ENCODE measurements around the gene PDZK1IP1.

PDZK1IP1 gene

DNA sequence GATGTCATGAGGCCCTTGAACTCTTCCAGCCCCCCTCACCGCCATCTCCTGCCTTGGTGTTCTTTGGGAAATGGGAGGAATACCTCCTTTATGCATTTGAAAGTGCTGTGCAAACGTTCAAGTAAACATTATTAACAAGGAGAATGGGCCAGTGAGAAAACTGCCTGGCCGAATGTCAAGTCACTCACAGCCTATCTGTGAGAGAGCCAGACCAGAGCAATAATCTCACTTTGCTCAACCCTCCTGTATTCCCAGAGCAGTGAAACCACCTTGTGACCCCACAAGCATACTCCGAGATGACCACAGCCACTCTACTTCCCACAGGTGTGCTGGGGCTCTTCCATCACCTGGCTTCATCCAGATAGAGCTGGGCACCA is 37.0 kb upstream of the PDZK1IP1 start:
- Histone ChIP-seq H3K36me3 (ENCODE audit: insufficient read depth, low read length) (no peaks in the 10 kb centered on the region), H3K4me3 (ENCODE audit: low read length, poor library complexity, severe bottlenecking) (no peak overlapping the region), H4K20me1 (ENCODE audit: insufficient read depth, low read length, poor library complexity, severe bottlenecking) (no peaks in the 10 kb centered on the region), H3K9me3 (ENCODE audit: insufficient read depth, low read depth, low read length) (no peaks in the 10 kb centered on the region), H3K27me3 (ENCODE audit: insufficient read depth, low read length, poor library complexity, severe bottlenecking) (no peaks in the 10 kb centered on the region), H3K4me2 (ENCODE audit: low read depth, low read length, poor library complexity, severe bottlenecking) (no peak overlapping the region), H3K4me1 (ENCODE audit: insufficient read depth, low read length, poor library complexity, severe bottlenecking) (no peaks in the 10 kb centered on the region), H3K9me2 (replicated peaks; ENCODE audit: low read depth, low read length) (no peaks in the 10 kb centered on the region), H3K79me2 (ENCODE audit: insufficient read depth, low read length) (no peaks in the 10 kb centered on the region), H2AFZ (ENCODE audit: low read length) (no peak overlapping the region), H3F3A (ENCODE audit: low read depth) (no peaks in the 10 kb centered on the region), H3K9ac (ENCODE audit: low read depth, low read length, poor library complexity, severe bottlenecking) (no peak overlapping the region)
- no peak for TF ChIP-seq EZH2phosphoT487 (IDR thresholded peaks at IDR 0.05; ENCODE audit: borderline replicate concordance)
- TF ChIP-seq, protein P1, sequence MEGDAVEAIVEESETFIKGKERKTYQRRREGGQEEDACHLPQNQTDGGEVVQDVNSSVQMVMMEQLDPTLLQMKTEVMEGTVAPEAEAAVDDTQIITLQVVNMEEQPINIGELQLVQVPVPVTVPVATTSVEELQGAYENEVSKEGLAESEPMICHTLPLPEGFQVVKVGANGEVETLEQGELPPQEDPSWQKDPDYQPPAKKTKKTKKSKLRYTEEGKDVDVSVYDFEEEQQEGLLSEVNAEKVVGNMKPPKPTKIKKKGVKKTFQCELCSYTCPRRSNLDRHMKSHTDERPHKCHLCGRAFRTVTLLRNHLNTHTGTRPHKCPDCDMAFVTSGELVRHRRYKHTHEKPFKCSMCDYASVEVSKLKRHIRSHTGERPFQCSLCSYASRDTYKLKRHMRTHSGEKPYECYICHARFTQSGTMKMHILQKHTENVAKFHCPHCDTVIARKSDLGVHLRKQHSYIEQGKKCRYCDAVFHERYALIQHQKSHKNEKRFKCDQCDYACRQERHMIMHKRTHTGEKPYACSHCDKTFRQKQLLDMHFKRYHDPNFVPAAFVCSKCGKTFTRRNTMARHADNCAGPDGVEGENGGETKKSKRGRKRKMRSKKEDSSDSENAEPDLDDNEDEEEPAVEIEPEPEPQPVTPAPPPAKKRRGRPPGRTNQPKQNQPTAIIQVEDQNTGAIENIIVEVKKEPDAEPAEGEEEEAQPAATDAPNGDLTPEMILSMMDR (conservative IDR thresholded peaks at IDR 0.05; ENCODE audit: low read length): no peak

DNA sequence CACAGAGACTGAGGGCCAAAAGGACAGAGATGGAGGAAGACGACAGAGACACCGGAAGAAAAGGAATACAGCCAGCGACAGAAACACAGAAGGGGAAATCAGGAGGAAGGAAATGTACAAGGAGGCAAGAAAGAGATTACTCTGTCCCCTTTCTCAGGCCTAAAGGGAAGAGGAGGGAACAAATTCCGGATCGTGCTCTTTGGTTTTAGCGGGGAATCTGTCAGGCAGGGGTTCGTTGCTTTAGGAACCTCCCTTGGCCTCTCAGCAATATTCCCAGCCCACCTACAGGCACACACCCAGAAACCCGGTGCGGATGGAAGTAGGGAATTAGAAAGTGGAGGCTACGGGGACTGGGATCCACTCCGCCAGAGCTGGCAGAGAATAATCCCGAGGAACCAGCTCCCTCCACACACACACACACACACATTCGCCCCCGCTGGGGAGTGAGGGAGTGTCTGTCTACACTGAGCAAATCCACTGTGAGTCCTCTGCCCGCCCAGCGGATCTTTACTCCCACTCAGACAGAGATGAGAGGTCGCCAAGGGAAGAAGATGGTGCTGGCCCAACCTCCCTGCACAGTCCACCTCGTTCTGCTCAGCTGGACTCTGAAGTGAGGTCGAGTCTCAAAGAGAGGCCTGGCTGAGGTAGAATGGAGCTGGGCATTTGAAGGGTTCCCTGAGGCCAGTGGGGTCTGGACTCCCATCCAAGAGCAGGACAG is 36.4 kb upstream of the PDZK1IP1 start:
- H3K4me3 ChIP-seq (ENCODE audit: low read length, poor library complexity, severe bottlenecking): no peak overlapping the region
- H3K79me2 ChIP-seq (ENCODE audit: insufficient read depth, low read length): no peaks in the 10 kb centered on the region
- no peak overlapping the region for H3K9ac ChIP-seq (ENCODE audit: low read depth, low read length, poor library complexity, severe bottlenecking)
- H3K27me3 ChIP-seq (ENCODE audit: insufficient read depth, low read length, poor library complexity, severe bottlenecking): no peaks in the 10 kb centered on the region
- no peaks in the 10 kb centered on the region for H3F3A ChIP-seq (ENCODE audit: low read depth)
- no peak overlapping the region for H3K4me2 ChIP-seq (ENCODE audit: low read depth, low read length, poor library complexity, severe bottlenecking)
- H3K36me3 ChIP-seq (ENCODE audit: insufficient read depth, low read length): no peaks in the 10 kb centered on the region
- H2AFZ ChIP-seq (ENCODE audit: low read length): no peak overlapping the region
- no peaks in the 10 kb centered on the region for H4K20me1 ChIP-seq (ENCODE audit: insufficient read depth, low read length, poor library complexity, severe bottlenecking)
- no peaks in the 10 kb centered on the region for H3K4me1 ChIP-seq (ENCODE audit: insufficient read depth, low read length, poor library complexity, severe bottlenecking)
- TF ChIP-seq, protein P1 (conservative IDR thresholded peaks at IDR 0.05; ENCODE audit: low read length): no peak
- no peak for TF ChIP-seq EZH2phosphoT487 (IDR thresholded peaks at IDR 0.05; ENCODE audit: borderline replicate concordance)
- no peaks in the 10 kb centered on the region for H3K9me2 ChIP-seq (replicated peaks; ENCODE audit: low read depth, low read length)
- no peaks in the 10 kb centered on the region for H3K9me3 ChIP-seq (ENCODE audit: insufficient read depth, low read depth, low read length)

DNA sequence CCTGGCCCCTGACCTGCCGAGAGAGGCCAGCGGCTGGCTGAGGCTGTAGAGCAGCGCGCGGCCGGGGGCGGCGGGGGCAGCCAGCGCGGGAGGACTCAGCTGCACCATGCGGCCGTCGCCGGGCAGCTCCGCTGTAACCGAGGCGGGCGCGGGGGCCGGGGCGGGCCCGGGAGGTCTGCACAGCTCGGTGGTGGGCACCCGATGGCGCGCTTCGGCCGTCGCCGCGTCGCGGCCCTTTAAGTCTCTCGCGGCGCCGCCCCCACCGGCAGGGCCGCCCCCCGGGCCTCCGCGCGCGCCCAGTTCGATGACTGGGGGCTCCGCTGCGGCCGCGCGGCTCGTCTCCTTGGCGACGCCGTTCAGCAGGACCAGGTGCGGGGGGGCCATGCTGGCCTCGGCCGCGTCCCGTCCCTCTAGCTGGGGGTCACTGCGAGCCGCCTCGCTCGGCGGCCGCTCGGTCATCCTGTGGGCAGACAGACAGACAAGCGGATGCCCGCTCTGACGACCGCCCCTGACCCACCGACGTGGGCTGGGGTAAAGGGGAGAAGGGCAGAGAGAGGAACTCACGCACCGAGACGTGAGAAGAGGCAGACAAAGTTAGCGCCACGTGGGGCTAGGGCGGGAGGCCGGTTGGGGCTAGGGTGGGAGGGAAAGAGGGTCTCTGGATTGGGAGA is 35.7 kb upstream of the PDZK1IP1 start:
- Histone ChIP-seq H3K9me2 (replicated peaks; ENCODE audit: low read depth, low read length) (no peaks in the 10 kb centered on the region), H3K4me1 (ENCODE audit: insufficient read depth, low read length, poor library complexity, severe bottlenecking) (no peaks in the 10 kb centered on the region), H4K20me1 (ENCODE audit: insufficient read depth, low read length, poor library complexity, severe bottlenecking) (no peaks in the 10 kb centered on the region), H2AFZ (ENCODE audit: low read length) (no peak overlapping the region), H3K4me2 (ENCODE audit: low read depth, low read length, poor library complexity, severe bottlenecking) (no peak overlapping the region), H3K9me3 (ENCODE audit: insufficient read depth, low read depth, low read length) (no peaks in the 10 kb centered on the region), H3K9ac (ENCODE audit: low read depth, low read length, poor library complexity, severe bottlenecking) (no peak overlapping the region), H3K4me3 (ENCODE audit: low read length, poor library complexity, severe bottlenecking) (no peak overlapping the region), H3K36me3 (ENCODE audit: insufficient read depth, low read length) (no peaks in the 10 kb centered on the region), H3K79me2 (ENCODE audit: insufficient read depth, low read length) (no peaks in the 10 kb centered on the region), H3F3A (ENCODE audit: low read depth) (no peaks in the 10 kb centered on the region), H3K27me3 (ENCODE audit: insufficient read depth, low read length, poor library complexity, severe bottlenecking) (no peaks in the 10 kb centered on the region)
- TF ChIP-seq EZH2phosphoT487 (IDR thresholded peaks at IDR 0.05; ENCODE audit: borderline replicate concordance): no peak
- TF ChIP-seq, protein P1 (conservative IDR thresholded peaks at IDR 0.05; ENCODE audit: low read length): no peak
